Activated naive CD4-positive, alpha-beta T cell treated with anti-CD3 and anti-CD28 coated beads for 36 hours (primary cell): Measurements from ENCODE around the gene TMTC4. TPM values are rescaled to one million over a fixed set of nuclear protein-coding genes. Genes with fewer than 3 reads are reported as not detected.

Experiments used
- CTCF ChIA-PET: fragments of 350-600 bp; sonication (Branson Sonifier 250); formaldehyde crosslinking; loops from one replicate; lab custom pipeline; 2021; ENCODE audit warnings: antibody characterized with exemption; lab: Charles Lee
- DNase-seq: peaks from one replicate; pipeline ENCODE4 v3.0.0-alpha.2; 2020
- H3K27ac Mint-ChIP-seq: one replicate; pipeline ENCODE4 v1.8.0; 2021; ENCODE audit warnings: mild to moderate bottlenecking, mixed read lengths
- H3K27me3 Mint-ChIP-seq: one replicate; pipeline ENCODE4 v1.8.0; 2021; ENCODE audit warnings: low read depth, mixed read lengths
- H3K36me3 Mint-ChIP-seq: one replicate; pipeline ENCODE4 v1.8.0; 2021; ENCODE audit warnings: low read depth, mixed read lengths
- H3K4me1 Mint-ChIP-seq: one replicate; pipeline ENCODE4 v1.8.0; 2021; ENCODE audit warnings: low read depth, mixed read lengths
- H3K4me3 Mint-ChIP-seq: one replicate; pipeline ENCODE4 v1.8.0; 2021; ENCODE audit warnings: mild to moderate bottlenecking, moderate library complexity, mixed read lengths
- H3K9me3 Mint-ChIP-seq: one replicate; pipeline ENCODE4 v1.8.0; 2021; ENCODE audit warnings: mixed read lengths
- intact Hi-C: fragments of 100-400 bp; cut with micrococcal nuclease; formaldehyde crosslinking; loops from one replicate; pipeline ENCODE4 v1.15.1; 2023
- total RNA-seq, 2 experiments: library from RNA; stranded (reverse); gene quantifications; one replicate each; pipeline ENCODE4 v1.2.3, GENCODE V29; 2021

TMTC4 gene
- total RNA-seq, 2 experiments from 2014 or later, result 16.1 to 18.5 TPM

- Mint-ChIP-seq H3K27ac (peak overlapping the region; percentile 16), H3K36me3 (peaks cover 14% of the 10 kb centered on the region), H3K4me3 (no peak overlapping the region), H3K4me1 (peaks cover 11% of the 10 kb centered on the region), H3K27me3 (no peaks in the 10 kb centered on the region), H3K9me3 (no peaks in the 10 kb centered on the region)
- DNase-seq, result no peak
- intact Hi-C loops, result no loop called here
- CTCF ChIA-PET, result interaction anchor here (1.4 kb wide), 1 partner anchor 21 kb away, joined by 3 read pairs; no protein-coding TSS in a partner anchor
Measured at GRCh38 chr13:100611678-100612492, 62.7 kb downstream of the TMTC4 start.

GRCh38 chr13:100610391-100611347 is 63.9 kb downstream of the TMTC4 start:
- Mint-ChIP-seq H3K9me3 (no peaks in the 10 kb centered on the region), H3K4me1 (peaks cover 11% of the 10 kb centered on the region), H3K4me3 (no peak overlapping the region), H3K27ac (no peak overlapping the region), H3K27me3 (no peaks in the 10 kb centered on the region), H3K36me3 (peaks cover 15% of the 10 kb centered on the region)
- CTCF ChIA-PET, result interaction anchor here (0.6 to 1.4 kb wide), 2 partner anchors 20 to 608 kb away, joined by 3 read pairs; no protein-coding TSS in a partner anchor
- no peak for DNase-seq
- intact Hi-C loops, result no loop called here

GRCh38 chr13:100608906-100609305 is 65.7 kb downstream of the TMTC4 start:
- H3K36me3 Mint-ChIP-seq, result peaks cover 15% of the 10 kb centered on the region
- H3K4me1 Mint-ChIP-seq, result peaks cover 11% of the 10 kb centered on the region
- intact Hi-C loops, result loop anchor here (1.0 kb wide), 1 partner anchor 21 kb away; the partner anchor contains the start of gene GGACT
- no peaks in the 10 kb centered on the region for H3K9me3 Mint-ChIP-seq
- peak; percentile 30 for DNase-seq
- H3K27me3 Mint-ChIP-seq, result no peaks in the 10 kb centered on the region
- no peak overlapping the region for H3K27ac Mint-ChIP-seq
- no peak overlapping the region for H3K4me3 Mint-ChIP-seq
- CTCF ChIA-PET, result interaction anchor here (0.7 to 0.8 kb wide), 3 partner anchors 25 to 44 kb away, joined by 3 read pairs; no protein-coding TSS in a partner anchor

GRCh38 chr13:100608489-100608888 is 66.1 kb downstream of the TMTC4 start:
- CTCF ChIA-PET, result interaction anchor here (0.7 kb wide), 2 partner anchors 25 to 519 kb away, joined by 3 read pairs; no protein-coding TSS in a partner anchor
- Mint-ChIP-seq H3K4me1 (peaks cover 11% of the 10 kb centered on the region), H3K27me3 (no peaks in the 10 kb centered on the region), H3K9me3 (no peaks in the 10 kb centered on the region), H3K4me3 (no peak overlapping the region), H3K36me3 (peaks cover 15% of the 10 kb centered on the region), H3K27ac (no peak overlapping the region)
- intact Hi-C loops, result no loop called here
- no peak for DNase-seq

- CTCF ChIA-PET, result interaction anchor here (0.9 to 1.8 kb wide), 2 partner anchors 16 to 32 kb away, joined by 3 to 5 read pairs; partner anchors contain the start of gene GGACT
- H3K36me3 Mint-ChIP-seq, result peaks cover 7% of the 10 kb centered on the region
- no peak overlapping the region for H3K4me3 Mint-ChIP-seq
Measured at GRCh38 chr13:100604918-100605710, 69.5 kb downstream of the TMTC4 start.

GRCh38 chr13:100602493-100603111 is 72.0 kb downstream of the TMTC4 start:
- H3K27me3 Mint-ChIP-seq, result no peaks in the 10 kb centered on the region
- no peak overlapping the region for H3K4me3 Mint-ChIP-seq
- no peaks in the 10 kb centered on the region for H3K4me1 Mint-ChIP-seq
- CTCF ChIA-PET, result interaction anchor here (1.5 kb wide), 1 partner anchor 30 kb away, joined by 4 read pairs; no protein-coding TSS in a partner anchor
- DNase-seq, result no peak
- H3K36me3 Mint-ChIP-seq, result peaks cover 4% of the 10 kb centered on the region
- no peak overlapping the region for H3K27ac Mint-ChIP-seq
- intact Hi-C loops, result no loop called here
- no peaks in the 10 kb centered on the region for H3K9me3 Mint-ChIP-seq

More at GRCh38 chr13:100604918-100605710, 69.5 kb downstream of the TMTC4 start:
- Mint-ChIP-seq H3K4me1 (peaks cover 11% of the 10 kb centered on the region), H3K9me3 (no peaks in the 10 kb centered on the region), H3K27ac (no peak overlapping the region), H3K27me3 (no peaks in the 10 kb centered on the region)
- intact Hi-C loops, result no loop called here
- DNase-seq, result no peak

GRCh38 chr13:100601716-100602115 is 72.9 kb downstream of the TMTC4 start:
- intact Hi-C loops, result no loop called here
- CTCF ChIA-PET, result interaction anchor here (1.5 kb wide), 1 partner anchor 29 kb away, joined by 4 read pairs; no protein-coding TSS in a partner anchor
- Mint-ChIP-seq H3K36me3 (no peaks in the 10 kb centered on the region), H3K27me3 (no peaks in the 10 kb centered on the region), H3K27ac (no peak overlapping the region), H3K4me1 (no peaks in the 10 kb centered on the region), H3K4me3 (no peak overlapping the region), H3K9me3 (no peaks in the 10 kb centered on the region)
- no peak for DNase-seq

- H3K27me3 Mint-ChIP-seq, result no peaks in the 10 kb centered on the region
- CTCF ChIA-PET, result interaction anchor here (0.6 to 2.2 kb wide), 3 partner anchors 12 to 500 kb away, joined by 4 read pairs; partner anchors contain the start of gene GGACT
- no peak for DNase-seq
- no peak overlapping the region for H3K4me3 Mint-ChIP-seq
- no peaks in the 10 kb centered on the region for H3K4me1 Mint-ChIP-seq
- H3K27ac Mint-ChIP-seq, result no peak overlapping the region
- no peaks in the 10 kb centered on the region for H3K9me3 Mint-ChIP-seq
- H3K36me3 Mint-ChIP-seq, result no peaks in the 10 kb centered on the region
- intact Hi-C loops, result no loop called here
Measured at GRCh38 chr13:100600915-100601314, 73.7 kb downstream of the TMTC4 start.

- no peak for DNase-seq
- intact Hi-C loops, result no loop called here
- Mint-ChIP-seq H3K36me3 (no peaks in the 10 kb centered on the region), H3K4me3 (no peak overlapping the region), H3K9me3 (no peaks in the 10 kb centered on the region), H3K27me3 (no peaks in the 10 kb centered on the region), H3K27ac (no peak overlapping the region), H3K4me1 (no peaks in the 10 kb centered on the region)
- CTCF ChIA-PET, result interaction anchor here (1.1 to 2.2 kb wide), 3 partner anchors 9 to 28 kb away, joined by 3 to 4 read pairs (median 4); partner anchors contain the start of gene GGACT
Measured at GRCh38 chr13:100600461-100600860, 74.1 kb downstream of the TMTC4 start.

- no peaks in the 10 kb centered on the region for H3K4me1 Mint-ChIP-seq
Measured at GRCh38 chr13:100597253-100597652, 77.3 kb downstream of the TMTC4 start.

GRCh38 chr13:100596516-100596915 is 78.1 kb downstream of the TMTC4 start:
- no peak overlapping the region for H3K4me3 Mint-ChIP-seq
- intact Hi-C loops, result no loop called here
- CTCF ChIA-PET, result no interaction called here

More at GRCh38 chr13:100597253-100597652, 77.3 kb downstream of the TMTC4 start:
- no peak for DNase-seq
- Mint-ChIP-seq H3K36me3 (no peaks in the 10 kb centered on the region), H3K27ac (no peak overlapping the region), H3K27me3 (no peaks in the 10 kb centered on the region), H3K9me3 (no peaks in the 10 kb centered on the region), H3K4me3 (no peak overlapping the region)
- intact Hi-C loops, result no loop called here
- CTCF ChIA-PET, result interaction anchor here (1.0 kb wide), 1 partner anchor 8 kb away, joined by 3 read pairs; the partner anchor contains the start of gene GGACT

More at GRCh38 chr13:100596516-100596915, 78.1 kb downstream of the TMTC4 start:
- Mint-ChIP-seq H3K27me3 (no peaks in the 10 kb centered on the region), H3K9me3 (no peaks in the 10 kb centered on the region), H3K4me1 (no peaks in the 10 kb centered on the region), H3K27ac (no peak overlapping the region), H3K36me3 (no peaks in the 10 kb centered on the region)
- DNase-seq, result no peak
